Left forelimb (tissue), 1 donor: ENCODE results near the gene FUT6.

Source experiments
- DNase-seq: peaks from one replicate; pipeline ENCODE4 v3.0.0-alpha.2; 2018; ENCODE audit warnings: low spot score

FUT6 gene

GRCh38 chr19:5827891-5828660, 11.4 kb downstream of the FUT6 start:
- peak; percentile 98 for DNase-seq

- DNase-seq: no peak
Measured at GRCh38 chr19:5827342-5827890, 12.1 kb downstream of the FUT6 start.

DNA sequence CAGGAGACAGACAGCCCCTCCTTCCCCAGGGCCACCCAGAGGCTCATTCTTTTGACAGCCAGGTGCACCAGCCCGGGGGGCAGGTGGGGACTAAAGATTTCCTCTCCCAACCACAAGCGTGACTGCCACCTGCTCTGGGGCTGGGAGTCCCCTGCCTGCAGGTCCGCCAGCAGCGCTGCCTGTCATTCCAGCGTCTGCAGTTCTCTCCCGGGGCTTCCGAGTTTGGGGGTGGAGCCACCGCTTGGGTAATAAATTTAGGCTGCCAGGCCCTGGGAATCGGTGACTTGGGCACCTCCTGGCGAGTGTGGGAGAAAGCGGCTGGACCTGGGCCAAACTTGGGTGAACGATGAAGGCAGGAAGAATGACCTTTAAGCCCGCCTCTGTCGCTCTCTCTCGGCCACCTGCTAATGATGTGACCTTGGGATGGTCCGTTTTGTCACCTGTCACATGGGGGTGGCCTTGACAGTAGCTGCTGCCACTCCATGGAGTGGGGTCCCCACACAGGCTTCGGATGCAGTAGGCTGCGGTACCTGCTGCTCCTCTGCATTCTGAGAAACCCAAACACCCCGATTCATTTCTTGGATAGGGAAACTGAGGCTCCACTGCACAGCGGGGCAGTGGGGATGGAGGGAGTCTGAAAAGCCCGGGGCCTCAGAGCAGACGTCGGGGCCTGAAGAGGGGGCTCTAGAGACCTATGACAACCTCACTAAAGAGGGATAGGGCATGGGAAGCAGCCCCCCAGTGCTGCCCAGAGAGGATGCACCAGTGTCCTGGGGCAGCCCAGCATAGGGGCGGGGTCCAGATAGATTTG, 12.8 kb downstream of the FUT6 start:
- DNase-seq: no peak

DNA sequence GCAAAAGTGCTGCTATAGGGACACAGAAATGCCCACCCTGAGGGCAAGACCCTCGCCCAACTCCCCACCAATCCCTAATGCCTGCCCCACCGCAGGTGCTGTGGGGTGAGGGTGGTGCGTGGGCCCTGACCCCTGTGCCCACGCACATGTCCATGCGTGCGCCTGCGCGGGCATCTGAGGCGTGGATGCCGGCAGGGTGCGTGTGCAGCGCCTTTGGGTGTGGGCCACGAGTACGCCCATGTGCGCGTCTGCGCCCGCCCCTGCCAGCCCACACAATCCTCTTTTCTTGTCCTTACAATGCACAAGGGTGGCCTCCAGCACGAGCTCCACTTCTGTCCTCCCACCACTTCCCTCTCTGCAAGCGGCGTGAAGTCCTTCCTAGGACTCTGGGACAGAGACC, 14.3 kb downstream of the FUT6 start:
- DNase-seq: no peak

DNA sequence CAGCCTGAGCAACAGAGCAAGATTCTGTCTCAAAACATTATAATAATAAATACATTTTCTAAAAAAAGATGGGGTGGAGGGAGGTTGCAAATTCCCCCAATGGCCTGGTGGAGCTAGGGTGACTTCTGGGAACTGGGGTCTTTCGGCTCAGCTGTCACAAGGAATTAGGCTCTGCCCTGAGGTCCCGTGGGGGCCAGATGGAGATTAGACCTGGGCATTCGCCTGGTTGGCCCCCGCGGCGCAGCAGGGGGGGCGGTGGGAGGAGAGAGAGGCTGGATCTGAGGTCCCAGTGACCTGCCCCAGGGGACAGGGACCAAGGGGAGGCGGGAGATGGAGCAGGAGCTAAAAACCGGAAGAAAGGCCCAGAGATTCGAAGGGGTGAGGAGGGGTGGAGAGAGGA, 14.8 kb downstream of the FUT6 start:
- no peak for DNase-seq

DNA sequence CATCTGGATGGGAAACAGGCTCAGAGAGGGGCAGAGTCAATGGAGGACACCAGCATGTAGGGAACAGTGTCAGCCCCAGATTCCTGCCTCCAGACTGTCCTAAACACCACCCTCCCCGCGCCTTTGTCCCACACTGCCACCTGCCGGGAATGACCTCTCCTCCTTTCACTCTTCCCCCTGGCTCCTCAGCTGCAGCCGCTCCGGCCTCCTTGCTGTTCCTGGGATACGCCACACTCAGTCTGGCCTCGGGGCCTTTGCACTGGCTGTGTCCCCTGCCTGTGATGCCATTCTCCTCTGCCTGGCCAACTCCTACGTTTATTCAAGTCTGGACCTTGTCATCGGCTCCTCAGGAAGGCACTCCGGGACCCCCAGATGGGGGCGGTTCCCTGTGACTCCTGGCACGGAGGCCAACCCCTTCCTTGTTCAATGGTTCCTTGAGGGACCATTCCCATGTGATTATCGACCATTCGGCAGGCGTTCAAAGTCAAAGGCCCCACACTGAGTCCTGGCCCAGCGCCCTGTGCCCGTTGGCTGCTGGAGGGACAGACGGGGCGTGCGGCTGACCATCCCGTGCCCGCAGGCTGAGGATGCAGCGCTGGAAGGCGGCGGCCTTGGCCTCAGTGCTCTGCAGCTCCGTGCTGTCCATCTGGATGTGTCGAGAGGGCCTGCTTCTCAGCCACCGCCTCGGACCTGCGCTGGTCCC, 15.8 kb downstream of the FUT6 start:
- no peak for DNase-seq

DNA sequence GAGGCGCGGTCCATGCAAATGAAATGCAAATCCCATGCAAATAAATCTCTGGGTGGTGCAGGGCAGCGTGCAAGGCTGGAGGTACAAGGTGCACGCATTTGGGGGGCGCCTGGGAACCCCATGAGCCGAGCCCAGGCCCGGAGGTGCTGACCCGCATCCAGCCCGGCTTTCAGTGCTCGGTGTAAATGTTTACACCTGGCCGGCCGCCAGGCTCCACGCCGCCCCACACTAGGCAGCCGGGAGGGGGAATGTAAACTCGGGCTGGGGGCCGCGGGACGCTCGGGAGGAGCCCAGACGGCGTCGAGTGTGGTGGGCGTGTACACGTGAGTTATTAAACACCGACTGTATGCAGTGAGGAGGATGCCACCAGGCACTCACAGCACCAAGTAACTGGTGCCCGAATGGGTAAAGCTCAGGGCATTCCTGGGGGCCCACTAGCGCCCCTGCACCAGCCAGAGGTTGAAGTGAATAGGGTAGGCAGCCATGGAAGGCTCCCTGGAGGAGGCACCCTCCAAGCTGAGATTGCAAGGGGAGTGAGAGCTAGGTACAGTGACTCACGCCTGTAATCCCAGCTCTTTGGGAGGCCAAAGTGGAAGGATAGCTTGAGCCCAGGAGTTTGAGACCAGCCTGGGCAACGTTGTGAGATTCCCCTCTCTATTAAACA, 17.2 kb downstream of the FUT6 start:
- no peak for DNase-seq

DNA sequence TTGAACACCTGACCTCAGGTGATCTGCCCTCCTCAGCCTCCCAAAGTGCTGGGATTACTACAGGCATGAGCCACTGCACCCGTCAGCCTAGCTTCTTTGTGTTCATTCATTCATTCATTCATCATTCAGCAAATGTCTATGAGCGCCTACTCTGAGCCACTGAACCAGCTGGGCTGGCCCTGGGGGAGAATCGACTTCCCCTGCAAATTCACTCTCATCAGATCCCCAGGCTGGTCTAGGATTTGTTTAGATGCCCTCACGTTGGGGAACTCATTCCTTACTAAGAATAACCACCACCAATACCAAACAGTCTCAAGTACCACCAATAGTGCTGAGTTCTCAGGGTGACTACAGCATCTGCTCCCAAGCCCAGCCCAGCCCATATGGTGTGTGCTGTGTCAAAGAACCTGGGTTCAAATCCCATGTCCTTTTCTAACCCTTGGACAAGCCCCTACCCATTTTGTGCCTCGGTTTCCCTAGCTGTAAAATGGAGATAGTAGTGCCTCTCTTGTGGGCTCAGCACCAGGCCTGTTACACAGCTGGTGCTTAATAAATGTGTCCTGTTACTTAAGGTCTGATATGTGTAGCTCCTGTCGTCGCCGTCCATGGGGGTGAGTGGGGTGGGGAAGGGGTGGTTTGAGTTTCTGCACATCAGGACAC, 17.9 kb downstream of the FUT6 start:
- no peak for DNase-seq

DNA sequence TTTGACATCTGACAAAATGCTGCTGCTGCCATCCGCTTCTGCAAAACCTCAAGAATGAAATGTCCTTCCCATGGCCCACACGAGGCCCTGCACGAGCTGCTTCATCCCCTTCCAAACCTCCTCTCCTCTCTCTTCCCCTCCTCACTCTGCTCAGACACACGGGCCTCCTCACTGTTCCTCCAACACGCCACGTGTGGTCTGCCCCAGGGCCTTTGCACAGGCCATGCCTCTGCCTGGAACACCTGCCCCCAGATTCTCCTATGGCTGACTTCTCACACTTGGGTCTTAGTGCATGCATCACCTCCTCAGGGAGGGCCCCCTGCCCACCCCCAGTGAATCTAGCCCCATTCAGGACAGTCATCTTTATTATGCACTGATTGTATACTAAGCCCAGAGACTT, 18.7 kb downstream of the FUT6 start:
- DNase-seq: no peak

GRCh38 chr19:5818594-5818993, 20.9 kb downstream of the FUT6 start:
- no peak for DNase-seq

GRCh38 chr19:5817218-5817617, 22.3 kb downstream of the FUT6 start:
- DNase-seq: no peak

DNA sequence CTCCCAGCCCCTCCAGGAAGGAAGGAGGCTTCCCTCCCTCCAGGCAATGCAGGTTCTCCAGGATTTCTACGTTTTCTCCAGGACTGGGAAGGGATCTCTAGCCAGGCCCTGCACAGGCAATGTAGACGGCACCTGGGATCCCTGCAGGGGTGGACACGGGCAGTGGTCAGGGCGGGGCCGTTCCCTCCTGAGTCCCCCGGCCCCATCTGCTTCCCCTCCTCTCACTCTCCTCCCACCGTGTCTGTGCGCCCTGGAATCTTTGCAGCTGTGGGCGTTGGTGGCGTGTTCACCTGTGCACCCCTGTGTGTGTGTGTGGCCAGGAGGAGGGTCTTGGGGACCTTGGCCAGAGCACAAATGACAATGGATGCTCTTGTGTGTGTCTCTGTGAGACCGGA, 24.7 kb downstream of the FUT6 start:
- DNase-seq: no peak

- no peak for DNase-seq
Measured at GRCh38 chr19:5814123-5814851, 25.2 kb downstream of the FUT6 start.

DNA sequence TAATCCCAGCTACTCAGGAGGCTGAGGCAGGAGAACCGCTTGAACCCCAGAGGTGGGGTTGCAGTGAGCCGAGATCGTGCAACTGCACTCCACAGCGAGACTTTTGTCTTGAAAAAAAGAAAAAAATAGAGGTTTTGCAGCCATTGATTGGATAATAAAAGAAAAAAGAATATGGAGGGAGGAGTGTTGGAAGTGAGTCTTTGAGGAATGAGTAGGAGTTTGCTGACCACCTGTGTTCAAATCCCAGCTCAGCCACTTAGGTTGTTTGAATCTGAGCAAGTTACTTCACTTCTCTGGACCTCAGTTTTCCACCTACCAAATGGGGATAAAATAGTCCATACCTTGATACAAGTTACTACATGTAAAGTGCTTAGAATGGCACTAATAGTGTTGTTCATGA, 28.4 kb downstream of the FUT6 start:
- no peak for DNase-seq

GRCh38 chr19:5809469-5809868, 30.0 kb downstream of the FUT6 start:
- no peak for DNase-seq

DNA sequence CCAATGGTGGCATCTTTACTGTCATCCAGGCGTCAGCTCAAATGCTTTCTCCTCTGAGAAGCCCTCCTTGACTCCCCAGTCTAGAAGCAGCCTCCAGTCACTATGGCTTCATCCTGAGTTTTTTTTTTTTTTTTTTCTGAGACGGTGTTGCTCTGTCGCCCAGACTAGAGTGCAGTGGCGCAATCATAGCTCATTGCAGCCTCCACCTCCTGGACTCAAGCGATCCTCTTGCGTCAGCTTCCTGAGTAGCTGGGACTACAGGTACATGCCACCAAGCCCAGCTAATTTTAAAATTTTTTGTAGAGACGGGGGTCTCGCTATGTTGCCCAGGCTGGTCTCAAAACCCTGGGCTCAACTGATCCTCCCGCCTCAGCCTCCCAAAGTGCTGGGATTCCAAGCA, 30.4 kb downstream of the FUT6 start:
- no peak for DNase-seq

DNA sequence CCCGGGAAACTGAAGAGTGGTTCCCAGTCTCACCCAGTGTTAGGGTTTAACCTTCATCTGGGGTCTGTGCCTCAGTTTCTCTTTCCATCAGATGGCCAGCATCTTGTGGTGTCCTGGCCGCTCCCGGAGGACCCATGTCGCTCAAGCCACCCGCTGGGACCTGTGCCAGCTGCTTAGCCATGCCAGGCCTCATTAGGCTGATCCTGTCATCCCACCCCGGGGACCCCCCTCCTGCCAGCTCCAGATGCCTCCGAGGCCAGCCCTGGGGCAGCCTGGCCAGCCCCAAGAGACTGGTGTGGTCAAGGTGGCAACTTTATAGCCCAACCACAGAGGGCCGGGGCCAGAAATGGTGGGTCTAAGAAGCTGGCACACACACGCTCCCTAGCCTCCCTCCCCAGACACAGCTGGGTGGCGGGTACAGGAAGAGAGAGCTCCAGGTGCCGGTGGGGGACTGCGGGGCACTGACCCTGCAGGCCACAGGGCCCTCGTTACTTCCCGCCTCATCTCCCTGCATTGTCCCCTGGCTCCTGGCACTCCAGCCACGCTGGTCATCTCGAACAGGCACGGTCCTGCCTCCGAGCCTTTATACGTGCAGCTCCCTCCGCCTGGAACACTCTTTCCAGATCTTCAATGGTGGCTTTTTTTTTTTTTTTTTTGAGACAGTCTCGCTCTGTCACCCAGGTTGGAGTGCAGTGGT, 31.2 kb downstream of the FUT6 start:
- no peak for DNase-seq

DNA sequence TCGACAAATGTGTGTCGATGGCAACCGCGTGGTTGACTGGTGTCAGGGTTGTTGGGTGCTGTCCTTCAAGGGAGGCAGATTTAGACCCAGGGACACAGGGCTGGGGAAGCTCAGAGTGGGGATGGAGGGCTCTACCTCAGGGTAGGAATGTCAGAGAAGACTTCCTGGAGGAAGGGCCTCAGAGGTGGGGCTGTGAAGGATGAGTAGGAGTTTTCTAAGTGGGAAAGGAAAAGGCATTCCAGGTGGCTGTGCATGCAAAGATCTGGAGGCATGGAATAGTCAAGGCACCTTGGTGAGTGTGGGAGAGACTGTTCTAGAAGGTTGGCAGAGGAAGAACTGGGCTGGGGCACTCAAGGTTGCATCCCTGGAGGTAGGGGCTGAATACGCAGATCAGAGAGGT, 32.6 kb downstream of the FUT6 start:
- no peak for DNase-seq

DNA sequence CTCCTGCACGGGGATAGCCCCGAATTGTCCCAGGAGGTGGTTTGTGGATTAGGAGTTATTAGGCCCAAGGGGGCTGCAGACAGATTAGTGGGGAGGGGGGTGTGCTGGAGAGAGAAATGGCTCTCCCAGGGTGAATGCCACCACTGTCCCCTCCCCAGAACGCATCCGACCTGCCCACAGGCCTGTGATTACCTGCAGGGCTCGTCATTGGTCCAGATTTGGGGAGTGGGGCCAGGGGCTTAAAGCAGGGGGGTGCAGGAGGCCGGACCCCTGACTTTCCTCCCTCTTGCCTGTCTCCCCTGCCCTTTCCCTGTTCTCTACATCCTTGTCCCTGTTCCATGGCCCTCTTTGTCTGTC, 33.4 kb downstream of the FUT6 start:
- DNase-seq: no peak

DNA sequence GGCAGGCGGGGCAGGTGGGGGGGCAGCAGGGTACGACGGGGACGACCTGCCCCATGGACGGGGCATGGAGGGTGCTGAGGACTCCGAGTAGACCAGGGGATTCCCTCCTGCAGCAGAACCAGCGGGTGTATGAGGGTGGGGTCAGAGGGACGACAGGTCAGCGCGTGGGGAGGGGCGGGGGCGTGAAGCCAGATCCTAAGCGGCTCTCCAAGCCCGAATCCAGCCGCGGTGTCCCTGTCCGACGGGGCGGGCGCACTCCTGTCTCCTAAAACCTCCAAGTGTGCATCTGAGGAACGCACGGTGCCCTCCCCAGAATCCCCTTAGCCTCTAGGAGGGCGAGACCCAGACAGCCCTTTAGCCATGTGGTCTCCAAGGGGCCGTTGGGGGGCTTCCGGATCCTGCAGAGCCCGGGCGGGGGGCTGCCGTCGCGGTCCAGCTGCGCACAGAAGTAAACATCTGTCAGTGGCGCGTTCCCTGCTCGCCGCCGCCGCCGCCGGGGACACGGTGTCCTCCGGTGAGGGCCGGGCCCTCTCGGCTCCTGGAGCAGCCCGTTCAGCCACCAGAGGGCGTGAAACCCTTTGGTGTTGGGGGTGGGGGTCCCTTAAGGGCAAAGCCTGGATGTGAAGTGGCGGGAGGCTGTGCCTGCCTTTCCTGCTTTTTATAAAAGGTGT, 33.9 kb downstream of the FUT6 start:
- no peak for DNase-seq
